ENCODE data around the gene KLF13.

GRCh38 chr15:31285772-31286261 lies 40.8 kb upstream of the KLF13 start:
- TF ChIP-seq EZH2 (optimal IDR thresholded peaks at IDR 0.05; ENCODE audit: low read depth, low read length) (no peak), CTCF (IDR thresholded peaks at IDR 0.05; ENCODE audit: low read length) (no peak)
